Measurements from ENCODE around the gene CRB2. TPM values are rescaled to one million over a fixed set of nuclear protein-coding genes. Genes with fewer than 3 reads are reported as not detected.
A peak's percentile ranks its signal among the peaks of the same experiment; 100 is the strongest.

The CRB2 gene
- total RNA-seq, 3 donors from 2014 or later: 0.47 to 3.7 (median 1.1) TPM

DNA sequence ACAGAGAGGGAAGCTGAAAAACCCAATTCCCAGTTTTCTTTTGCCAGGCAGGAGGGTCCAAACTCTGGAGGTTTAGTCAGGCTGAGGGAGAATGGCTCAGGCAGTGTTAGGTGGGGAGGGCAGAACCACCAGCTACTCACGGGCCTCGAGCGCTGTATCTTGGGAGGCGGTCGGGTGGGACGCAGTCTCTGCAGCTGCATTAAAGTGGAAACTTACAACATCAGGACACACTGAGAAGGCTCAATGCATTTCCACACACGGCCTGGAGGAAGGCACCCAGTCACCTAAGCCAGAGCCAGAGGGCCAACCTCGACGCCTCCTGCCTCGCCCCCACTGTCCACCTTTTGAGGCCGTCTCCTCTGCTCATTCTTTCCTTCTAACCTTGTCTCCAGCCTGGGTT is 55.6 kb downstream of the CRB2 start:
- intact Hi-C loops (cut with DNase I, micrococcal nuclease): no loop called here
- Histone ChIP-seq H3K36me3 (ENCODE audit: low read depth) (no peaks in the 10 kb centered on the region), H3K4me3 (no peak overlapping the region), H3K4me1 (ENCODE audit: low read depth) (no peaks in the 10 kb centered on the region), H3K9me3 (no peaks in the 10 kb centered on the region)
- ATAC-seq: no peak
- TF ChIP-seq, protein P1, sequence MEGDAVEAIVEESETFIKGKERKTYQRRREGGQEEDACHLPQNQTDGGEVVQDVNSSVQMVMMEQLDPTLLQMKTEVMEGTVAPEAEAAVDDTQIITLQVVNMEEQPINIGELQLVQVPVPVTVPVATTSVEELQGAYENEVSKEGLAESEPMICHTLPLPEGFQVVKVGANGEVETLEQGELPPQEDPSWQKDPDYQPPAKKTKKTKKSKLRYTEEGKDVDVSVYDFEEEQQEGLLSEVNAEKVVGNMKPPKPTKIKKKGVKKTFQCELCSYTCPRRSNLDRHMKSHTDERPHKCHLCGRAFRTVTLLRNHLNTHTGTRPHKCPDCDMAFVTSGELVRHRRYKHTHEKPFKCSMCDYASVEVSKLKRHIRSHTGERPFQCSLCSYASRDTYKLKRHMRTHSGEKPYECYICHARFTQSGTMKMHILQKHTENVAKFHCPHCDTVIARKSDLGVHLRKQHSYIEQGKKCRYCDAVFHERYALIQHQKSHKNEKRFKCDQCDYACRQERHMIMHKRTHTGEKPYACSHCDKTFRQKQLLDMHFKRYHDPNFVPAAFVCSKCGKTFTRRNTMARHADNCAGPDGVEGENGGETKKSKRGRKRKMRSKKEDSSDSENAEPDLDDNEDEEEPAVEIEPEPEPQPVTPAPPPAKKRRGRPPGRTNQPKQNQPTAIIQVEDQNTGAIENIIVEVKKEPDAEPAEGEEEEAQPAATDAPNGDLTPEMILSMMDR (IDR thresholded peaks at IDR 0.05): no peak
- peak in 2 of 3 donors; percentile 4 to 25 for DNase-seq

DNA sequence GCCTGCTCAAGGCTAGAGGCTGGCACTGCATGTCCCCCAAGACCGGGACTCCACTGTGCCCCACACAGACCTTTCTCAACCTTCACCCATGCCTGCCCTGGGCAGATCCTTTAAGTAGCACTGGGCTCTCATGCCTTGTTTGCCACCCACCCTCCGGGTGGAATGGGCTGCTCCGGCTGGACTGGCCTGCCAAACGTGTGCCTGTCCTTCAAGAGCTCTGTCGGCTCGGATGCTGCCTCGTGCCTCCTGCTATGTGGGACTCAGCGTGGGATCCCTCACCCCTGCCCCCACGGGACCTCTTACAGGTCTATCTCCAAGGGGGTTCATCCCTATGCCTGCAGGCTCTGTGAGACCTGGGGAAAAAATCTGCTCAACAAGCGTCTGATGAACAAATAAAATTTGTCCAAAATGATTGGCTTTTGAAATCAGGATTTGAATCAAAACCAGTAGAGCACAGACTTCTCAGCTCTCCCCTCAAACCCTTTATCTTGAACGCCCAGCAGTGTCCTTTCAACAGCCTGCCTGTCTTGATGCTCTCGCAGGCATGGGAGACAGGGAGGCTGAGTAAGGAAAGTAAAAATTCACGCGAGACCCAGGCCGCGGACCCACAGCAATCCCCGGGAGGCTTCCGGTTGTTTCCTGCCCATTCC is 56.3 kb downstream of the CRB2 start:
- intact Hi-C loops (cut with DNase I, micrococcal nuclease): no loop called here
- Histone ChIP-seq H3K9me3 (no peaks in the 10 kb centered on the region), H3K36me3 (ENCODE audit: low read depth) (no peaks in the 10 kb centered on the region), H3K4me1 (ENCODE audit: low read depth) (no peaks in the 10 kb centered on the region), H3K4me3 (no peak overlapping the region)
- ATAC-seq (no peak), DNase-seq (peak in 2 of 3 donors; percentile 4 to 35)
- TF ChIP-seq, protein P1 (IDR thresholded peaks at IDR 0.05): no peak

DNA sequence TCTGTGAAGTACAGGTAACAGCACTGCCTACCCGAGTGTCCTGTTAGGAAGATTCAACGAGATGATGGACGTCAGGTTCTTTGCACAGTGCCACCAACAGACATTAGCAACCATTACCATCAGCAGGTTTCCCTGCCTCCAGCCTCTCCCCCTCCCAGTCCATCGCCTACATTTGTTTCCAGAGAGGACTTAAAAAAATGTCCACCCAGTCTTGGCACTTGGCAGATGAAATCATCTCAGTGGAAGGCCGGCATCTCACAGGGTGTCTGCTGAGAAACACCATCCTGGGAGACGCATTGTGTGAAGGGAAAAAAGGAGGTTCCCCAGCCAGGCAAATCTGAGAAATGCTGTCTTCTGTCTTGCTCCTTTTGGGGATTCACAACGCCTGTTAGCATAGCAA is 58.2 kb downstream of the CRB2 start:
- H3K4me3 ChIP-seq: no peak overlapping the region
- intact Hi-C loops (cut with DNase I, micrococcal nuclease): no loop called here
- no peak for ATAC-seq
- TF ChIP-seq, protein P1 (IDR thresholded peaks at IDR 0.05): no peak
- H3K36me3 ChIP-seq (ENCODE audit: low read depth): no peaks in the 10 kb centered on the region
- no peaks in the 10 kb centered on the region for H3K9me3 ChIP-seq
- peak in 2 of 3 donors; percentile 1 to 3 for DNase-seq
- no peaks in the 10 kb centered on the region for H3K4me1 ChIP-seq (ENCODE audit: low read depth)

DNA sequence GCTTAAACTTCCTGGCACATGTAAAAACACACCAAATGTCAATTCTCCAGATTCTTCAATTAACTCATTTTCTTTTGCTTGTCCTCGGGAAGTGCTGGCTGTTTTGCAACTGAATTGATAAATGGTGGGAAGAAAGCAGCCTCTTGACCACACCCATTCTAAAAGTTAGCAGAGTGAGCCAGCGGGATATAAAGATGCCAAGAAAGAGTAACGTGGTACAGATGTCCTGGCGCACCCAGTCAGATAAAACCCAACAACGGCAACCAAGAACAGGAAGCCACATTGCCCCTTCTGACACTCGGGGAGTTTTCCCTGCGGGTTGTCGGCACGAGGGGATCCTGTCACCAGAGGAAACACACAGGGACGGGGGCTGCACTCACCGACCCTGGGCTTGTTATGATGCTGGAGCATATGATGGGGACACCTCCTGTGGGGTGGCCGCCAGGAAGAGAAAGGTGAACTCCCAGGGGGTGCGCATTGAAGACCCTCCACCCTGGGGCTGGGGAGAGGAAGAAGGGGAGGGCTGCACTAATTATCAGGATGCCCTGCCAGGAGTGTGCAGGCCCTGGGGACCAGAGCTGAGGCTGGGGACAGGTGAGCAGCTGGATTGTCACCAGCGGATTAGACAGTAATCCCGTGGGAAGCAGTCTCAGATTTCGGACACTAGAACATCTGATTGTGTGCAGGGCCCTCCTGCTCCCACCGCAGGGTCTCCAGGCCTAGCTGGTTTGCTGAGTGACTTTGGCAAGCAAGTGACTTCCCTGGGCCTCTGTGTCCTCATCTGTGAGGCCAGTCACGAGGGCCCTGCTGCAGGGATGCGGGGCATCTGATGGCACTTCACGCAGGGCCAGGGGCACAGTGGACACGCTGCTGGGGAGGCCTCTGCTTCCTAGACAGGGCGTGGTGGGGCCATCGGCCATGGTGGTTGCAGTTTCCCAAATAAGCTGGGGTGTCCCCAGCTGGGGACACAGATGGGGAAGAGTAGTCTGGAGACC is 59.2 kb downstream of the CRB2 start:
- TF ChIP-seq, protein P1 (IDR thresholded peaks at IDR 0.05): no peak
- DNase-seq (peak in 2 of 3 donors; percentile 12 to 37), ATAC-seq (no peak)
- Histone ChIP-seq H3K4me3 (no peak overlapping the region), H3K9me3 (no peaks in the 10 kb centered on the region), H3K4me1 (ENCODE audit: low read depth) (no peaks in the 10 kb centered on the region), H3K36me3 (ENCODE audit: low read depth) (no peaks in the 10 kb centered on the region)
- intact Hi-C loops (cut with DNase I, micrococcal nuclease): no loop called here

DNA sequence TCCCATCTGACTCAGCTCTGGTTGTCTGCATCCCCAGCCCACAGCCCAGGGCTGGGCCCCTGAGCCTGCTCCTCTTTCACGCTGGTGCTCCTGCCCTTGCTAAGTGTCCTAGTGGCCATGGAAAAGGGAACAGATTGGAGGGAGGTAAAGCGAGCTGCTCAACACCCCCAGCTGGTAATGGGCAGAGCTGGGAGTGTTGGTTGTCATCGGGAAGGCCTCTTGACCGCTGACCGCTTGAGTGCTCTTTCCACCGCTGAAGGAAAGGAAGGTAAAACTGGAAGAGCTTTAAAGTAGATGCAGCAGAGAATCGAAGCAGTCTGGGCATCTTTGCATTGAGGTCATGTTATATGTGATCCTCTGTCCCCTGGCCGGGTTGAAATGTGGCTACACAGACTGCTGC is 60.2 kb downstream of the CRB2 start:
- Histone ChIP-seq H3K36me3 (ENCODE audit: low read depth) (no peaks in the 10 kb centered on the region), H3K9me3 (no peaks in the 10 kb centered on the region), H3K4me3 (no peak overlapping the region), H3K4me1 (ENCODE audit: low read depth) (no peaks in the 10 kb centered on the region)
- no peak for DNase-seq
- no peak for ATAC-seq
- intact Hi-C loops (cut with DNase I, micrococcal nuclease): no loop called here
- TF ChIP-seq, protein P1 (IDR thresholded peaks at IDR 0.05): no peak

Measured in mucosa of descending colon (tissue), 3 donors.